Stimulated activated CD4-positive, alpha-beta T cell treated with anti-CD3 and anti-CD28 coated beads, Interleukin-4, amount 100 ng/mL, for 48 hours (primary cell): ENCODE data around the gene PTPN12.
"Not testable (repeated sequence)": the region's sequence is repeated elsewhere in the genome, so short reads cannot be mapped to it uniquely, and the experiment has no call there.

Source experiments
- DNase-seq, 2 donors: peaks; one replicate each; pipeline ENCODE4 v3.0.0-alpha.2; 2020; ENCODE audit warnings: low read depth in 2 of 2

The PTPN12 gene

DNA sequence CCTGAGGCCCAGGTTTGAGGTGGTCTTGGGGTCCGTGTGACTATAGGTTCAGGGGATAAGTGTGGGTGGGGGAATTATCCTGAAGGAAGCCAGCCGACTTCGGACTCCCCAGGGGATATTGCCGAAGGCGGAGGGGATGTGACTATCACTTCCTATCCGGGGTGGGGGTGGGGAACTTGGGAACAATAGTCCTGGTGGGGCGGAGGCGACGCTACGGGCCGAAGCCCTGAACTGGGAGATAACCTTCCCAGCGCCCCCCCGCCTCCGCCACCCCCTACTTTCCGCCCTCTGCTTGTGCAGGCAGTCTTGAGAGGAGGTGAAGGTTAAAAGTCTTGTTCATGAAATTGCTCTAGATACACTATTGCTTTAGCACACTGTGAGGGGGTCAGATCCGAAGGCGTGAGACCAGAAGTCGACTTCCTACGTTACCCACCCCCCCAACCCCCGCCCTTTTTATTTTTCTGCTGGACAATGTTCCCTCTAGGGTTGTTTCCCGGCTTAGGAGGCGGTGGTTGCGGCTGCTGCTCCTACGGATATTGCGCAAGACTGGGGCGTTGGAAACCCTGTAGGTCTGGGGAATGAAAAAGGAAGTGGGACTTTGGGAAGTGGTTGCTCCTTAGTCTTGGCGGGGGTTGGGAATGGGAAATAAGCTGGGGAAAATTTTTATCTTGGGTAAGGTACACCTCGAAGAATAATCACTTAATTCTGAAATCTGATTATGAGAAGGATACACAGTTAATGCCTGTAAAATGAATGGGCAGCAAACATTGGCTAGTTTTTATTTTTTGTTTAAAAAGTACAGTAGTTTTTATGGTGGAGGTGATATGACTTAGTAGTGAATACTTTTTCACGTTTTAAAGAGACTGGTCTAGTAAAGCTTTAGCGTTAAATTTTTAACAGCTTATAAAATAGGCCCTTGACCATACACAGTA, 1.5 kb downstream of the PTPN12 start:
- no peak for DNase-seq

GRCh38 chr7:77540402-77540822, 3.3 kb downstream of the PTPN12 start:
- DNase-seq, result no peak

GRCh38 chr7:77540993-77541392, 3.9 kb downstream of the PTPN12 start:
- not testable (repeated sequence) for DNase-seq

DNA sequence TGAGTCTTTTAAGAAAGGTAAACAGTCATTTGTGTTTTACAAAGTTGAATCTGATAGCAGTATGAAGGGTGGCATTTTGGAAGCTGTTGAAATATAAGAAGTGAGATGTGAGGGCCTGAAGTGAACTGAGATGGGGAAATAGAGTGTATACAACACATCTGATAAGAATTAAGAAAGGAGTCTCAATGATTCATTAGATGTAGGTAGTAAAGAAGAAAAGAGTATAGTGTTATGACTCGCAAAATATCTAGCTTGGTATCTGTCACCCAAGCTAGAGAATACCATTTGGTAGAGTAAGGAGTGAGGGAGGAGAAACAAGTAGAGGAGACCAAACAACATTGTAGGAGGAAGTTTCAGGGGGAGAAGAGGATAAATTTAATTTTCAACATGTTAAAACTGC, 5.3 kb downstream of the PTPN12 start:
- DNase-seq, result no peak

DNA sequence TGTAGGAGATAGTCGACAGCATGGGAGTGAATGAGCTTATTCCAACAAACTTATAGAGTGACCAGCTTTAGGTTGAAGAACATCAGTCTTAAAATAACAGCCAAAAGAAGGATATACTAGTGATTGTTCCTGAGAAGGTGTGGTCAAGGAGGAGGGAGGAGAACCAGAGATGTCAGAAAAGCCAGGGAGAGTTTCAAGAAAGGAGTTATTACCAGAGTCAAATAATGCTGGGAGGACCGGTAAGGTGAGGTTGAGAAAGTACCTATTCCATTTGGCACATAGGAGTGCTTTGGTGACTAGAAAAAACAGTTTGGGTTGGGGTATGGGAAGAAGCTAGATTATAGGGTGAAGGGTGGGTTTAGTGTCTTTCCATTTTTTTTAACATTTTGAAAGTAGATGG, 5.8 kb downstream of the PTPN12 start:
- DNase-seq, result no peak

DNA sequence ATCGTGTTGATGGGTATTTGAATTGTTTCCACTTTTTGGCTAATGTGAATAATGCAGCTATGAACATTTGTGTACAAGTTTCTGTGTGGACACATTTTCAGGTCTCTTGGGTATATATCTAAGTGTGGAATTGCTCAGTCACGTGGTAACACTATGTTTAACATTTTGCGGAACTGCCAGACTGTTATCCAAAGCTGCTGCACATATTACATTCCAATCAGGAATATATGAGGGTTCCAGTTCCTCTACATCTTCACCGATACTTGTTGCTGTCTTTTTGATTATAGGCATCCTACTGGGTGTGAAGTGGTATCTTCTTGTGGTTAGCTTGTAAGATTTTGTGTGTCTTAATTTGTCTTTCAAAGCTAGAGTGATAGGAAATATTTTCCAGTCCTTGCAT, 6.8 kb downstream of the PTPN12 start:
- DNase-seq, result no peak

GRCh38 chr7:77544518-77544917, 7.4 kb downstream of the PTPN12 start:
- no peak for DNase-seq

- no peak for DNase-seq
These were observed 11.1 kb downstream of the PTPN12 start for GRCh38 chr7:77548206-77548605.

GRCh38 chr7:77549106-77549870, 12.2 kb downstream of the PTPN12 start:
- DNase-seq, result no peak

DNA sequence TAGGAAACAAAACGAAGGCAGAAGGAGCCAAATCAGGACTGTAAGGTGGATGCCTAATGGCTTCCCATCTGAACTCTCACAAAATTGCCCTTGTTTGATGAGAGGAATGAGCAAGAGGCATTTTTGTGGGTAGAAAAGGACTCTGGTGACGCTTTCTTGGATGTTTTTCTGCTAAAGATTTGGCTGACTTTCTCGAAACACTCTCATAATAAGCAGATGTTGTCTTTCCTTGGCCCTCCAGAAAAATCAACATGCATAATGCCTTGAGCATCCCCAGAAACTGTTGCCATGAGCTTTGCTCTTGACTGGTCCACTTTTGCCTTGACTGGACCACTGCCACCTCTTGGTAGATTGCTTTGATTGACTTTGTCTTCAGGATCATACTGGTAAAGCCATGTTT, 13.5 kb downstream of the PTPN12 start:
- DNase-seq, result no peak

GRCh38 chr7:77553123-77553522, 16.0 kb downstream of the PTPN12 start:
- DNase-seq, result no peak

DNA sequence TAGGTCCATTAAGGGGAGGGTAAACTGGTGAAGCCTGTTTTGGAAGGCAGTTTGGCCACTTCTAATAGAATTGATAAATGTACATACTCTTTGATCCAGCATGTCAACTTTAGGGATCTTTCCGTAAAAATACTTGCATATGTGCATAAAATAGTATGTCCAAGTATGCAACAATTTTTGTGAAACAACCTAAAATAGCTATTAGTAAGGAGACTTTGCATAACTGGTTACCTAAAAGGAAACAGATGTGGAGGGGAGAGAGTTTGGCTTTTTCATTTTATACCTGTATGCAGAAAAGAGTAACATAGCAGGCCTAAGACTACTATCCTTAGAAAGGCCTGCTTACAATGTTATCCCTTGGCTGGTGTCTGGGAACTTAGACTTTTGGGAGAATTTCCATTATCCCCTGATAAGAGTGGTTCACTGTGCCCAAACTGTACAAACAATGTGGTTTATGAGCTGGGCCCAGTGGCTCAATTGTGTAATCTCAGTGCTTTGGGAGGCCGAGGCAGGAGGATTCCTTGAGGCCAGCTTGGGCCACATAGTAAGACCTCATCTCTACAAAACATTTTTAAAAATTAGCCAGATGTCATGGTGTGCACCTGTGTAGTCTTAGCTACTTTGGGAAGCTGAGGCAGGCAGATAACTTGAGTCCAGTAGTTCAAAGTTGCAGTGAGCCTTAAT, 21.3 kb downstream of the PTPN12 start:
- no peak for DNase-seq

- DNase-seq, result no peak
These were observed 24.3 kb downstream of the PTPN12 start for GRCh38 chr7:77561352-77561751.

GRCh38 chr7:77563275-77563674, 26.2 kb downstream of the PTPN12 start:
- DNase-seq, result no peak

- no peak for DNase-seq
These were observed 28.8 kb downstream of the PTPN12 start for GRCh38 chr7:77565917-77566316.

DNA sequence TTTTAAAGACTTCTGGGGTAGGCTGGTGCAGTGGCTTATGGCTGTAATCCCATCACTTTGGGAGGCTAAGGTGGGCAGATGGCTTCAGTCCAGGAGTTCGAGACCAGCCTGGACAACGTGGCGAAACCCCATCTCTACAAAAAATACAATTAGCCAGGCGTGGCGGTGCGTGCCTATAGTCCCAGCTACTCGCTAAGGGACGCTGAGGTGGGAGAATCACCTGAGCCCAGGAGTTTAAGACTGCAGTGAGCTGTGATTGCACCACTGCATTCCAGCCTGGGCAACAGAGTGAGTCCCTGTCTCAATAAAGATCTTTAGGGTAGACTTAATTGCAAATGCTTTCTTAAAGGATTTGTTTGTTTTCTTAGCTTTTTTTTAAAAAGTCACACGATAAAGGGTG, 29.3 kb downstream of the PTPN12 start:
- DNase-seq, result no peak

GRCh38 chr7:77569514-77570232, 32.6 kb downstream of the PTPN12 start:
- DNase-seq, result no peak

DNA sequence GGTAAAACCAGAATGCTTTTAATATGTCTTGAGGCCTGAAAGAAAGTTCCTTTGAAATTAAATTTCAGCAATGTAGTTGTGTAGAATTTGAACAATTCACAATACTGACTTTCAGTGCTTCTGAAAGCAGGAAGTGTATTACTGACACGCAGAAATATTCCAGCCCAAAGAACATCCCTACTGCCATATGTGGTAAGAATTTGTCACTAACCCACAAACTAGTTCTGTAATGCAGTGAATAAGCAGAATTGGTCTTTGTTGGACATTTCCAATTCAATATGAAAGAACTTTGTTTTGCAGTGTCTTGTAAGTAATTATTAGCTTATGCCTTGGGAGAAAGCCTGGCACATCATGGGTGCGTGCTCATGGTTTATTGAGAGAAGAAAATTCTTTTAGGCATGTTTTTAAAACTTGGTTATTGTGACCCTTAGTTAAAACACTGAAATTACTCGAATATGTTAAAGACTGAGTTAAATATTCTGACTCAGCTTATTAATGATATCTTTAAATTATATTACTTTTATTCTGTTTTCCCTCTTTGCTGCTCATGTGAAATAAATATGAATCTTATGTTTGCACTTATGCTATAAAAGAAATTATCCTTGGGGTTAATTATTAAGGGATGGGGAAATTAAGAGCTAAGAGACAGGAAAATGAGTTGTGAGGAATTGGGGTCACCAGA, 33.4 kb downstream of the PTPN12 start:
- no peak for DNase-seq

DNA sequence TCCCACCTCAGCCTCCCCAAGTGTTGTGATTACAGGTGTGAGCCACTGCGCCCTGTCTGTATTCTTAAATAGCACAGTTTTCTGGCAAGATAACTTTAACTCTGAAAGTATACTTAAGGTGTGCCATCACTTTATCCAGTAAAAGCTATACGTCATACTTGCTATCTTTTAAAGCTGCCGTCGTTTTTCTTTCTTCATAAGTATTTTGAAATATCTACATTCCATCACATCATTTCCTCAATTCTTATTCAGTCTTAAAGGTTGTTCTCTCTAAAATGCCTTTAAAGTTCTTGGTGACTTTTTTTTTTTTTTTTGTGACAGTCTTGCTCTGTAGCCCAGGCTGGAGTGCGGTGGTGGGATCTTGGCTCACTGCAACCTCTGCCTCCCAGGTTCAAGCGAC, 34.7 kb downstream of the PTPN12 start:
- no peak for DNase-seq

DNA sequence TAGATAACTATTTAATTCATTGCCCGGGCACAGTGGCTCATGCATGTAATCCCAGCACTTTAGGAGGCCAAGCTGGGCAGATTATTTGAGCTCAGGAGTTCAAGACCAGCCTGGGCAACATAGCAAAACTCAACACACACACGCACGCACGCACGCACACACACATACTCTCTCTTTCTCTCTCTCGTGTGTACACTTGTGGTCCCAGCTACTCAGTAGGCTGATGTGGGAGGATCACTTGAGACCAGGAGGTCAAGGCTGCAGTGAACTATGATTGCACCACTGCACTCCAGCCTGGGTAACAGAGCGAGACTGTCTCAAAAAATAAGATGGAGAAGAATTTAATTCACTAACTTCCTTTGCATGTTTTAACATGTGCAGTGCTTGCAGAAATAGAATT, 38.1 kb downstream of the PTPN12 start:
- DNase-seq, result no peak

- no peak for DNase-seq
These were observed 39.8 kb downstream of the PTPN12 start for GRCh38 chr7:77576856-77577255.
